HEK293 (cell line): Measurements from ENCODE around the gene TGFB2.

ENCODE experiments used
- CTCF ChIA-PET: fragments of 350-600 bp; formaldehyde crosslinking; extraction: SDS; loops from one replicate; lab custom pipeline; 2021; ENCODE audit warnings: antibody characterized with exemption; lab: Yijun Ruan, JAX
- POLR2A ChIA-PET: fragments of 300-600 bp; formaldehyde crosslinking; extraction: SDS; loops from one replicate; lab custom pipeline; 2020; ENCODE audit warnings: antibody characterized with exemption, inconsistent platforms; lab: Yijun Ruan, JAX
- H3K27ac ChIP-seq: fragments of 200-500 bp; sonication (Bioruptor generic); 2 replicates; pipeline ENCODE4 v1.5.1; 2014; ENCODE audit warnings: low read depth, low read length, control low read depth, inconsistent platforms; ENCODE audit errors: extremely low read depth
- H3K36me3 ChIP-seq, 2 experiments: fragments of 200-500 bp in 1 of 2; sonication (Bioruptor generic) in 1 of 2; 1 replicate in 1 of 2; 2 replicates in 1 of 2; pipeline ENCODE4 v1.5.1; 2014 to 2017; ENCODE audit warnings: inconsistent platforms in 2 of 2, low read length in 2 of 2; ENCODE audit not compliant: control insufficient read depth in 2 of 2, insufficient read depth in 1 of 2
- H3K4me1 ChIP-seq: fragments of 200-500 bp; sonication (Bioruptor generic); 2 replicates; pipeline ENCODE4 v1.5.1; 2014; ENCODE audit warnings: mild to moderate bottlenecking, low read length, inconsistent platforms; ENCODE audit not compliant: control insufficient read depth, insufficient read depth
- H3K4me3 ChIP-seq: 2 replicates; pipeline ENCODE4 v1.5.1; 2011; ENCODE audit warnings: low read depth, mild to moderate bottlenecking, control low read depth, low read length, moderate library complexity
- H3K9me3 ChIP-seq: fragments of 200-500 bp; sonication (Bioruptor generic); 2 replicates; pipeline ENCODE4 v1.5.1; 2014; ENCODE audit warnings: low read depth, low read length, inconsistent platforms; ENCODE audit not compliant: control insufficient read depth, insufficient read depth
- SP2 ChIP-seq: fragments of 450-650 bp; formaldehyde crosslinking; IDR thresholded peaks from 2 replicates; pipeline ENCODE4 v1.5.1; 2016; ENCODE audit warnings: missing biosample characterization, missing genetic modification characterization
- SP7 ChIP-seq: fragments of 450-650 bp; formaldehyde crosslinking; IDR thresholded peaks from 2 replicates; pipeline ENCODE4 v1.5.1; 2016; ENCODE audit warnings: missing biosample characterization, missing genetic modification characterization
- ZEB2 ChIP-seq: fragments of 450-650 bp; formaldehyde crosslinking; IDR thresholded peaks from 2 replicates; pipeline ENCODE4 v1.5.1; 2016; ENCODE audit warnings: missing biosample characterization, missing genetic modification characterization
- ZNF211 ChIP-seq: fragments of 450-650 bp; formaldehyde crosslinking; IDR thresholded peaks from 2 replicates; pipeline ENCODE4 v1.5.1; 2016; ENCODE audit warnings: low read depth, missing biosample characterization, missing genetic modification characterization
- ZNF223 ChIP-seq: fragments of 450-650 bp; formaldehyde crosslinking; IDR thresholded peaks from 2 replicates; pipeline ENCODE4 v1.5.1; 2016; ENCODE audit warnings: missing biosample characterization, missing genetic modification characterization
- ZNF23 ChIP-seq: fragments of 450-650 bp; formaldehyde crosslinking; IDR thresholded peaks from 2 replicates; pipeline ENCODE4 v1.5.1; 2016; ENCODE audit warnings: missing biosample characterization, missing genetic modification characterization, borderline replicate concordance
- ZNF335 ChIP-seq: fragments of 450-650 bp; formaldehyde crosslinking; conservative IDR thresholded peaks from 2 replicates; pipeline ENCODE4 v1.5.1; 2016; ENCODE audit warnings: missing biosample characterization, missing genetic modification characterization
- ZNF501 ChIP-seq: fragments of 450-650 bp; formaldehyde crosslinking; IDR thresholded peaks from 2 replicates; pipeline ENCODE4 v1.5.1; 2016; ENCODE audit warnings: missing biosample characterization, missing genetic modification characterization
- ZNF654 ChIP-seq: fragments of 450-650 bp; formaldehyde crosslinking; IDR thresholded peaks from 2 replicates; pipeline ENCODE4 v1.5.1; 2016; ENCODE audit warnings: low read depth, missing biosample characterization, missing genetic modification characterization
- ZNF660 ChIP-seq: fragments of 450-650 bp; IDR thresholded peaks from 2 replicates; pipeline ENCODE4 v1.5.1; 2018; ENCODE audit warnings: missing biosample characterization, mild to moderate bottlenecking, missing genetic modification characterization
- ZNF664 ChIP-seq: fragments of 450-650 bp; formaldehyde crosslinking; IDR thresholded peaks from 2 replicates; pipeline ENCODE4 v1.5.1; 2016; ENCODE audit warnings: missing biosample characterization, missing genetic modification characterization
- TF ChIP-seq, protein P1 (sequence below): fragments of 450-650 bp; formaldehyde crosslinking; conservative IDR thresholded peaks from 2 replicates; pipeline ENCODE4 v1.5.1; 2016; ENCODE audit warnings: low read depth, missing biosample characterization, missing genetic modification characterization
- TF ChIP-seq, protein P2 (sequence below): fragments of 450-650 bp; formaldehyde crosslinking; IDR thresholded peaks from 2 replicates; pipeline ENCODE4 v1.5.1; 2017; ENCODE audit warnings: missing biosample characterization, missing genetic modification characterization
- TF ChIP-seq, protein P3 (sequence below): fragments of 450-650 bp; formaldehyde crosslinking; IDR thresholded peaks from 2 replicates; pipeline ENCODE4 v1.5.1; 2016; ENCODE audit warnings: missing biosample characterization, missing genetic modification characterization
- TF ChIP-seq, protein P4 (sequence below): fragments of 450-650 bp; formaldehyde crosslinking; IDR thresholded peaks from 2 replicates; pipeline ENCODE4 v1.5.1; 2016; ENCODE audit warnings: missing biosample characterization, missing genetic modification characterization
- TF ChIP-seq, protein P5 (sequence below): fragments of 450-650 bp; formaldehyde crosslinking; IDR thresholded peaks from 2 replicates; pipeline ENCODE4 v1.5.1; 2017; ENCODE audit warnings: missing biosample characterization, missing genetic modification characterization

The TGFB2 gene

DNA sequence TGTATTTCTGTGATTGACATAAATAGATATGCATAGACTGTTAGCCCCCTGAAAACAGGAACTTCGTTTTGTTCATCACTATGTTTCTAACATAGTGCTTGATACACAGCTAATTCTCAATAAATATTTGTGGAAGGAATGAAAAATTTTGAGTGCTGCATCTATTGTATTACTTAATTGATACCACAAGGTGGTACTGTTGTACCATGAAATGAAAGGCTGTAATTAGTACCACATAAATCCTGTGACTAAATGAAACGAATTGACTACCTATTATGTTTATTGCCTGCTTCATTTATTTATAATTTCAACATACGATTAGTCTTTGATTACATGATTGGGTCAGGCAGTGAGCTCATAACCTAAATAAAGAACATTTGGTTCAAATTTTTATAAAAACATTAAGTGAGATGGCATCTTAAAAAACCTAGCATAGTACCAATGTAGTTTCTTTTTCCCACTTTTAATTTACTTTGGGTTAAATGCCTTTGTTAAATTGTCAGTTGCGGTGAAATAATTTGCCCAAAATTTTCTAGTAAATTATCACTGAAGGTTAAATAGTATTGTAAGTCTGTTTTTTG, 15.0 kb upstream of the TGFB2 start:
- H3K27ac ChIP-seq: no peak overlapping the region

More for the DNA sequence above, 15.0 kb upstream of the TGFB2 start:
- H3K4me1 ChIP-seq: no peaks in the 10 kb centered on the region
- ChIA-PET POLR2A (no interaction called here), CTCF (interaction anchor here (0.5 to 2.4 kb wide), 32 partner anchors 9 to 1482 kb away, joined by 3 to 15 read pairs (median 4); no protein-coding TSS in a partner anchor)
- H3K4me3 ChIP-seq: no peak overlapping the region
- no peaks in the 10 kb centered on the region; a peak in 1 of 3 replicates for H3K36me3 ChIP-seq
- TF ChIP-seq ZNF211 (tag by site-specific recombination): no peak
- TF ChIP-seq ZNF660 (tag by site-specific recombination): peak; percentile 59; the same call in 1 of the 2 replicates
- TF ChIP-seq, protein P1, sequence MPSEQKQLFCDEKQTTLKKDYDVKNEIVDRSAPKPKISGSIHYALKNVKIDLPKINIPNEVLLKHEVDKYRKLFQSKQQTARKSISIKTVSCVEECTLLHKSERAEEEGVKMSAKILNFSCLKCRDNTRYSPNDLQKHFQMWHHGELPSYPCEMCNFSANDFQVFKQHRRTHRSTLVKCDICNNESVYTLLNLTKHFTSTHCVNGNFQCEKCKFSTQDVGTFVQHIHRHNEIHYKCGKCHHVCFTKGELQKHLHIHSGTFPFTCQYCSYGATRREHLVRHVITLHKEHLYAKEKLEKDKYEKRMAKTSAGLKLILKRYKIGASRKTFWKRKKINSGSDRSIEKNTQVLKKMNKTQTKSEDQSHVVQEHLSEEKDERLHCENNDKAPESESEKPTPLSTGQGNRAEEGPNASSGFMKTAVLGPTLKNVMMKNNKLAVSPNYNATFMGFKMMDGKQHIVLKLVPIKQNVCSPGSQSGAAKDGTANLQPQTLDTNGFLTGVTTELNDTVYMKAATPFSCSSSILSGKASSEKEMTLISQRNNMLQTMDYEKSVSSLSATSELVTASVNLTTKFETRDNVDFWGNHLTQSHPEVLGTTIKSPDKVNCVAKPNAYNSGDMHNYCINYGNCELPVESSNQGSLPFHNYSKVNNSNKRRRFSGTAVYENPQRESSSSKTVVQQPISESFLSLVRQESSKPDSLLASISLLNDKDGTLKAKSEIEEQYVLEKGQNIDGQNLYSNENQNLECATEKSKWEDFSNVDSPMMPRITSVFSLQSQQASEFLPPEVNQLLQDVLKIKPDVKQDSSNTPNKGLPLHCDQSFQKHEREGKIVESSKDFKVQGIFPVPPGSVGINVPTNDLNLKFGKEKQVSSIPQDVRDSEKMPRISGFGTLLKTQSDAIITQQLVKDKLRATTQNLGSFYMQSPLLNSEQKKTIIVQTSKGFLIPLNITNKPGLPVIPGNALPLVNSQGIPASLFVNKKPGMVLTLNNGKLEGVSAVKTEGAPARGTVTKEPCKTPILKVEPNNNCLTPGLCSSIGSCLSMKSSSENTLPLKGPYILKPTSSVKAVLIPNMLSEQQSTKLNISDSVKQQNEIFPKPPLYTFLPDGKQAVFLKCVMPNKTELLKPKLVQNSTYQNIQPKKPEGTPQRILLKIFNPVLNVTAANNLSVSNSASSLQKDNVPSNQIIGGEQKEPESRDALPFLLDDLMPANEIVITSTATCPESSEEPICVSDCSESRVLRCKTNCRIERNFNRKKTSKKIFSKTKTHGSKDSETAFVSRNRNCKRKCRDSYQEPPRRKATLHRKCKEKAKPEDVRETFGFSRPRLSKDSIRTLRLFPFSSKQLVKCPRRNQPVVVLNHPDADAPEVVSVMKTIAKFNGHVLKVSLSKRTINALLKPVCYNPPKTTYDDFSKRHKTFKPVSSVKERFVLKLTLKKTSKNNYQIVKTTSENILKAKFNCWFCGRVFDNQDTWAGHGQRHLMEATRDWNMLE (tag by site-specific recombination): no peak
- TF ChIP-seq ZNF664 (tag by site-specific recombination): peak; percentile 97
- TF ChIP-seq, protein P2, sequence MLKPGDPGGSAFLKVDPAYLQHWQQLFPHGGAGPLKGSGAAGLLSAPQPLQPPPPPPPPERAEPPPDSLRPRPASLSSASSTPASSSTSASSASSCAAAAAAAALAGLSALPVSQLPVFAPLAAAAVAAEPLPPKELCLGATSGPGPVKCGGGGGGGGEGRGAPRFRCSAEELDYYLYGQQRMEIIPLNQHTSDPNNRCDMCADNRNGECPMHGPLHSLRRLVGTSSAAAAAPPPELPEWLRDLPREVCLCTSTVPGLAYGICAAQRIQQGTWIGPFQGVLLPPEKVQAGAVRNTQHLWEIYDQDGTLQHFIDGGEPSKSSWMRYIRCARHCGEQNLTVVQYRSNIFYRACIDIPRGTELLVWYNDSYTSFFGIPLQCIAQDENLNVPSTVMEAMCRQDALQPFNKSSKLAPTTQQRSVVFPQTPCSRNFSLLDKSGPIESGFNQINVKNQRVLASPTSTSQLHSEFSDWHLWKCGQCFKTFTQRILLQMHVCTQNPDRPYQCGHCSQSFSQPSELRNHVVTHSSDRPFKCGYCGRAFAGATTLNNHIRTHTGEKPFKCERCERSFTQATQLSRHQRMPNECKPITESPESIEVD (tag by site-specific recombination): peak; percentile 44
- peak; percentile 89 for TF ChIP-seq SP7
- TF ChIP-seq, protein P3, sequence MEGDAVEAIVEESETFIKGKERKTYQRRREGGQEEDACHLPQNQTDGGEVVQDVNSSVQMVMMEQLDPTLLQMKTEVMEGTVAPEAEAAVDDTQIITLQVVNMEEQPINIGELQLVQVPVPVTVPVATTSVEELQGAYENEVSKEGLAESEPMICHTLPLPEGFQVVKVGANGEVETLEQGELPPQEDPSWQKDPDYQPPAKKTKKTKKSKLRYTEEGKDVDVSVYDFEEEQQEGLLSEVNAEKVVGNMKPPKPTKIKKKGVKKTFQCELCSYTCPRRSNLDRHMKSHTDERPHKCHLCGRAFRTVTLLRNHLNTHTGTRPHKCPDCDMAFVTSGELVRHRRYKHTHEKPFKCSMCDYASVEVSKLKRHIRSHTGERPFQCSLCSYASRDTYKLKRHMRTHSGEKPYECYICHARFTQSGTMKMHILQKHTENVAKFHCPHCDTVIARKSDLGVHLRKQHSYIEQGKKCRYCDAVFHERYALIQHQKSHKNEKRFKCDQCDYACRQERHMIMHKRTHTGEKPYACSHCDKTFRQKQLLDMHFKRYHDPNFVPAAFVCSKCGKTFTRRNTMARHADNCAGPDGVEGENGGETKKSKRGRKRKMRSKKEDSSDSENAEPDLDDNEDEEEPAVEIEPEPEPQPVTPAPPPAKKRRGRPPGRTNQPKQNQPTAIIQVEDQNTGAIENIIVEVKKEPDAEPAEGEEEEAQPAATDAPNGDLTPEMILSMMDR: peak; percentile 35; the same call in 1 of the 2 replicates
- peak; percentile 43; the same call in 1 of the 2 replicates for TF ChIP-seq ZEB2 (tag by site-specific recombination)
- TF ChIP-seq, protein P4, sequence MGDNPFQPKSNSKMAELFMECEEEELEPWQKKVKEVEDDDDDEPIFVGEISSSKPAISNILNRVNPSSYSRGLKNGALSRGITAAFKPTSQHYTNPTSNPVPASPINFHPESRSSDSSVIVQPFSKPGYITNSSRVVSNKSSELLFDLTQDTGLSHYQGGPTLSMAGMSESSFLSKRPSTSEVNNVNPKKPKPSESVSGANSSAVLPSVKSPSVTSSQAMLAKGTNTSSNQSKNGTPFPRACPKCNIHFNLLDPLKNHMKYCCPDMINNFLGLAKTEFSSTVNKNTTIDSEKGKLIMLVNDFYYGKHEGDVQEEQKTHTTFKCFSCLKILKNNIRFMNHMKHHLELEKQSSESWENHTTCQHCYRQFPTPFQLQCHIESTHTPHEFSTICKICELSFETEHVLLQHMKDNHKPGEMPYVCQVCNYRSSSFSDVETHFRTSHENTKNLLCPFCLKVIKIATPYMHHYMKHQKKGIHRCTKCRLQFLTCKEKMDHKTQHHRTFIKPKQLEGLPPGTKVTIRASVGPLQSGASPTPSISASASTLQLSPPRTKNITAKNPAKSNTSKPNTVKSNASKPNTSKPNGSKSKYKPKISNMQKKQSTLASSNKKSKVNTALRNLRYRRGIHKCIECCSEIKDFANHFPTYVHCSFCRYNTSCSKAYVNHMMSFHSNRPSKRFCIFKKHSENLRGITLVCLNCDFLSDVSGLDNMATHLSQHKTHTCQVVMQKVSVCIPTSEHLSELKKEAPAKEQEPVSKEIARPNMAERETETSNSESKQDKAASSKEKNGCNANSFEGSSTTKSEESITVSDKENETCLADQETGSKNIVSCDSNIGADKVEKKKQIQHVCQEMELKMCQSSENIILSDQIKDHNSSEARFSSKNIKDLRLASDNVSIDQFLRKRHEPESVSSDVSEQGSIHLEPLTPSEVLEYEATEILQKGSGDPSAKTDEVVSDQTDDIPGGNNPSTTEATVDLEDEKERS: no peak
- TF ChIP-seq ZNF654 (tag by site-specific recombination): peak; percentile 79
- no peak for TF ChIP-seq ZNF223 (tag by site-specific recombination)
- TF ChIP-seq SP2: no peak
- TF ChIP-seq, protein P5, sequence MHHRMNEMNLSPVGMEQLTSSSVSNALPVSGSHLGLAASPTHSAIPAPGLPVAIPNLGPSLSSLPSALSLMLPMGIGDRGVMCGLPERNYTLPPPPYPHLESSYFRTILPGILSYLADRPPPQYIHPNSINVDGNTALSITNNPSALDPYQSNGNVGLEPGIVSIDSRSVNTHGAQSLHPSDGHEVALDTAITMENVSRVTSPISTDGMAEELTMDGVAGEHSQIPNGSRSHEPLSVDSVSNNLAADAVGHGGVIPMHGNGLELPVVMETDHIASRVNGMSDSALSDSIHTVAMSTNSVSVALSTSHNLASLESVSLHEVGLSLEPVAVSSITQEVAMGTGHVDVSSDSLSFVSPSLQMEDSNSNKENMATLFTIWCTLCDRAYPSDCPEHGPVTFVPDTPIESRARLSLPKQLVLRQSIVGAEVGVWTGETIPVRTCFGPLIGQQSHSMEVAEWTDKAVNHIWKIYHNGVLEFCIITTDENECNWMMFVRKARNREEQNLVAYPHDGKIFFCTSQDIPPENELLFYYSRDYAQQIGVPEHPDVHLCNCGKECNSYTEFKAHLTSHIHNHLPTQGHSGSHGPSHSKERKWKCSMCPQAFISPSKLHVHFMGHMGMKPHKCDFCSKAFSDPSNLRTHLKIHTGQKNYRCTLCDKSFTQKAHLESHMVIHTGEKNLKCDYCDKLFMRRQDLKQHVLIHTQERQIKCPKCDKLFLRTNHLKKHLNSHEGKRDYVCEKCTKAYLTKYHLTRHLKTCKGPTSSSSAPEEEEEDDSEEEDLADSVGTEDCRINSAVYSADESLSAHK (tag by site-specific recombination): no peak
- TF ChIP-seq ZNF335 (tag by site-specific recombination): peak; percentile 27; the same call in 1 of the 2 replicates
- TF ChIP-seq ZNF23: no peak
- TF ChIP-seq ZNF501: peak; percentile 25; the same call in 1 of the 2 replicates
- TF ChIP-seq, all 188 proteins: peak for 9
- no peaks in the 10 kb centered on the region for H3K9me3 ChIP-seq
